Measurements from ENCODE around the gene LHFPL3. TPM values are rescaled to one million over a fixed set of nuclear protein-coding genes. Genes with fewer than 3 reads are reported as not detected.

Gene LHFPL3
- total RNA-seq, 1 experiment from 2014 or later = not detected

GRCh38 chr7:104327534-104327933 is 869 bp upstream of the LHFPL3 start:
- no peaks in the 10 kb centered on the region for H3K36me3 ChIP-seq (ENCODE audit: control insufficient read depth in 1 of 2, insufficient read depth in 2 of 2, low read length in 2 of 2)
- no peak overlapping the region for H3K27ac ChIP-seq (ENCODE audit: low read depth, low read length)
- H3K9me3 ChIP-seq (ENCODE audit: control insufficient read depth in 1 of 2, insufficient read depth in 1 of 2, low read depth in 1 of 2, low read length in 2 of 2) = no peaks in the 10 kb centered on the region
- H3K9me2 ChIP-seq (ENCODE audit: insufficient read depth) = no peaks in the 10 kb centered on the region
- ATAC-seq (no peak), DNase-seq (ENCODE audit: low read depth, low spot score) (no peak)
- peaks cover 35% of the 10 kb centered on the region; the same call in 1 of the 2 replicates for H3K27me3 ChIP-seq (ENCODE audit: insufficient read depth, low read length)
- POLR2A ChIA-PET = no interaction called here
- no peak overlapping the region for H3K4me2 ChIP-seq (ENCODE audit: low read length)
- H3K4me3 ChIP-seq (replicated peaks in 1 of 2; ENCODE audit: low read depth in 1 of 2, low read length in 2 of 2) = no peak overlapping the region
- no peaks in the 10 kb centered on the region for H3K4me1 ChIP-seq (ENCODE audit: control insufficient read depth in 1 of 2, insufficient read depth in 2 of 2, low read length in 2 of 2)
- RAD21 ChIA-PET (ENCODE audit: low non-redundant PET in 1 of 2, low total read pairs in 2 of 2, uncharacterized antibody in 2 of 2, unreplicated experiment in 2 of 2) = no interaction called here
- intact Hi-C loops (cut with micrococcal nuclease) = no loop called here
- BruUV-seq (replicated peaks) = no TSS peak
- CTCF ChIA-PET = no interaction called here
- H2AFZ ChIP-seq (ENCODE audit: low read depth, low read length, poor library complexity, severe bottlenecking) = no peak overlapping the region
- H3K9ac ChIP-seq (ENCODE audit: low read length) = no peak overlapping the region
- no peaks in the 10 kb centered on the region for H4K20me1 ChIP-seq (ENCODE audit: insufficient read depth)
- no peaks in the 10 kb centered on the region for H3K79me2 ChIP-seq (ENCODE audit: insufficient read depth, low read length)
- TF ChIP-seq MAX (IDR thresholded peaks at IDR 0.05) (no peak), ELF1 (IDR thresholded peaks at IDR 0.05; ENCODE audit: borderline replicate concordance, low read depth) (no peak), SIN3A (IDR thresholded peaks at IDR 0.05; ENCODE audit: low read depth) (no peak), EZH2phosphoT487 (IDR thresholded peaks at IDR 0.05; ENCODE audit: borderline replicate concordance) (no peak), ZNF274 (IDR thresholded peaks at IDR 0.05; ENCODE audit: low read depth, low read length) (no peak), POLR2A (IDR thresholded peaks at IDR 0.05; ENCODE audit: borderline replicate concordance, extremely low read depth, insufficient read depth, insufficient read length) (no peak), JUND (IDR thresholded peaks at IDR 0.05) (no peak), CBX3 (IDR thresholded peaks at IDR 0.05; ENCODE audit: low read depth) (no peak), CTCF (IDR thresholded peaks at IDR 0.05 in 2 of 3, conservative IDR thresholded peaks at IDR 0.05 in 1 of 3; ENCODE audit: borderline replicate concordance in 1 of 3, insufficient read depth in 1 of 3, low read depth in 2 of 3, low read length in 2 of 3) (no peak), POLR2AphosphoS5 (IDR thresholded peaks at IDR 0.05; ENCODE audit: low read depth, low read length) (no peak), ZBTB33 (IDR thresholded peaks at IDR 0.05; ENCODE audit: extremely low read depth, insufficient replicate concordance, low read length) (no peak), FOSL1 (IDR thresholded peaks at IDR 0.05; ENCODE audit: low read depth) (no peak), EGR1 (IDR thresholded peaks at IDR 0.05; ENCODE audit: low read depth) (no peak), RAD21 (IDR thresholded peaks at IDR 0.05; ENCODE audit: low read depth) (no peak), REST (IDR thresholded peaks at IDR 0.05; ENCODE audit: low read depth) (no peak), EZH2 (IDR thresholded peaks at IDR 0.05) (no peak), TCF7L2 (IDR thresholded peaks at IDR 0.05; ENCODE audit: borderline replicate concordance, extremely low read depth, insufficient read depth, insufficient read length) (no peak), YY1 (IDR thresholded peaks at IDR 0.05; ENCODE audit: extremely low read depth, insufficient replicate concordance, low read depth, low read length) (no peak), SP1 (IDR thresholded peaks at IDR 0.05; ENCODE audit: low read depth) (no peak)
